GM19043 (cell line): ENCODE data around the gene ADAMTS19.
A peak's percentile ranks its signal among the peaks of the same experiment; 100 is the strongest.
"Not testable (repeated sequence)": the region's sequence is repeated elsewhere in the genome, so short reads cannot be mapped to it uniquely, and the experiment has no call there.

Experiments used
- ATAC-seq: cut with Tn5 transposase; IDR thresholded peaks from one replicate; pipeline ENCODE4 v1.9.1; 2021; ENCODE audit warnings: low read depth; ENCODE audit not compliant: unreplicated experiment

Gene ADAMTS19

DNA sequence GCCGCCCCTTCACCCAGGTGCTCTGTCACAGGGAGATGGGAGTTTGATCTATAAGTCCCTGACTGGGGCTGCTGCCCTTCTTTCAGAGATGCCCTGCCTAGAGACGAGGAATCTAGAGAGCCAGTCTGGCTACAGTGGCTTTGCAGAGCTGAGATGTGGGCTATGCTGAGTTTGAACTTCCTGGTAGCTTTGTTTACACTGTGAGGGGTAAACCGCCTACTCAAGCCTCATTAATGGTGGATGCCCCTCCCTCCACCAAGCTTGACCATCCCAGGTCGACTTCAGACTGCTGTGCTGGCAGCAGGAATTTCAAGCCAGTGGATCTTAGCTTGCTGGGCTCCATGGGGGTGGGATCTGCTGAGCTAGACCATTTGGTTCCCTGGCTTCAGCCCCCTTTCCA lies 124.4 kb downstream of the ADAMTS19 start:
- ATAC-seq, result not testable (repeated sequence)

- no peak for ATAC-seq
Measured at GRCh38 chr5:129591508-129592160, 131.5 kb downstream of the ADAMTS19 start.

GRCh38 chr5:129593525-129593924 lies 133.4 kb downstream of the ADAMTS19 start:
- ATAC-seq, result no peak

- no peak for ATAC-seq
Measured at GRCh38 chr5:129601576-129601975, 141.5 kb downstream of the ADAMTS19 start.

- no peak for ATAC-seq
Measured at GRCh38 chr5:129608350-129608749, 148.3 kb downstream of the ADAMTS19 start.

DNA sequence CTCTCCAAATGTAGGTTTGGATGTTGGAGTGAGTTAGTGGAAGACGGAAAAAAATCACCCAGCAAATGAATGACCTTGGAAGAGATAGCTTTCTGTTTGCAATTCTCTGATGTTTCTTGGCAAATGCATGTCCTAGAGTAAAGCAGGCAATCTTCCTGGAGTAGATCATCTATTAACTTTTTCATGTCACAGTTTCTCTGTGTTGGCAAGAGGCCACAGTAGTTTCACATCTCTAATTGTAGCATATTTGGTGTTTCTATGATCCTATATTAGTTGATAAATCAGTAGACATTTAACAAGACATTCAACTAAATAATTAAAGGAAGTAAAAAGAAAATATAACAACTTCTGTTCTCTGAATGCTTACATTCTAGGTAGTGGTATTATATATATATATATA lies 149.6 kb downstream of the ADAMTS19 start:
- peak; percentile 70 for ATAC-seq

GRCh38 chr5:129616517-129616916 lies 156.4 kb downstream of the ADAMTS19 start:
- ATAC-seq, result no peak

DNA sequence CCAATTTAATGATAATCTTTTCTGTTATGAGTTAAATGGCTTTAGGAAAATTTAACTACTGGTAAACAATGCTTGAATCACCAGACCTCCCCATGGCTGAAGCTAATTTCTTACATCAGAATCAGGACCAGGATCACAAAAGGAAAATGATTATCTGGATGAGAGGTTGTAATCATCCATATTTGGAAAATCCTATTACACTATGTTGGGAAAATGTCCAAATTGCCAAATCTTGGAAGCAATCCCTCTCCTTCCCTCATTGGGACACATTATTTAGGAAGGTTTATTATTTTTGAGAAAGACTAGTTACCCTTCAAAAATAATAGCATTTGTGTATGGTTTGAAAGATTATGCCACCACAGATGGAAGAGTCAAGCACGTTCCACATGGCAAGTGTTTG lies 157.1 kb downstream of the ADAMTS19 start:
- ATAC-seq, result no peak

- no peak for ATAC-seq
Measured at GRCh38 chr5:129619782-129620181, 159.7 kb downstream of the ADAMTS19 start.

- ATAC-seq, result no peak
Measured at GRCh38 chr5:129622531-129622930, 162.4 kb downstream of the ADAMTS19 start.

GRCh38 chr5:129629575-129629974 lies 169.5 kb downstream of the ADAMTS19 start:
- ATAC-seq, result no peak

- no peak for ATAC-seq
Measured at GRCh38 chr5:129630101-129630500, 170.0 kb downstream of the ADAMTS19 start.

- ATAC-seq, result no peak
Measured at GRCh38 chr5:129631961-129632360, 171.9 kb downstream of the ADAMTS19 start.

GRCh38 chr5:129637501-129637900 lies 177.4 kb downstream of the ADAMTS19 start:
- not testable (repeated sequence) for ATAC-seq

- no peak for ATAC-seq
Measured at GRCh38 chr5:129639331-129639730, 179.2 kb downstream of the ADAMTS19 start.

- ATAC-seq, result no peak
Measured at GRCh38 chr5:129652349-129653056, 192.4 kb downstream of the ADAMTS19 start.

- ATAC-seq, result no peak
Measured at GRCh38 chr5:129653057-129653375, 192.9 kb downstream of the ADAMTS19 start.

DNA sequence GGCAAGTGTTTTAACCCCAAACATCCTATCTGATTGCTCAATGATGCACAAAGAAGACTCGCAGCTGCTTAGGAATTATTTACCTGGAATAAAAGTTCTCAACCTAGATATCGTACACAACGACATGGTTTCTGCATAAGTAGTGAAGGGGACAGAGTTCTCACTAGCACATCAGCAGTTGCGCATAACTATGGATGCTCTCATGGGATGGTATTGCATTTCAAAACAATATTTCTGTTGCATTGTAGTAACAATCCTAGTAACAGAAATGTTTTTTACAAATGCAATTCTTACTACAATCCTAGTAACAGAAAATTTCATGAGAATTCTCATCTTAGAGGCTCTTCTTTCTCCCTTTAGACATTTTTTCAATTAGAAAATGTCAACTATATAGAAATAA lies 193.3 kb downstream of the ADAMTS19 start:
- ATAC-seq, result no peak

DNA sequence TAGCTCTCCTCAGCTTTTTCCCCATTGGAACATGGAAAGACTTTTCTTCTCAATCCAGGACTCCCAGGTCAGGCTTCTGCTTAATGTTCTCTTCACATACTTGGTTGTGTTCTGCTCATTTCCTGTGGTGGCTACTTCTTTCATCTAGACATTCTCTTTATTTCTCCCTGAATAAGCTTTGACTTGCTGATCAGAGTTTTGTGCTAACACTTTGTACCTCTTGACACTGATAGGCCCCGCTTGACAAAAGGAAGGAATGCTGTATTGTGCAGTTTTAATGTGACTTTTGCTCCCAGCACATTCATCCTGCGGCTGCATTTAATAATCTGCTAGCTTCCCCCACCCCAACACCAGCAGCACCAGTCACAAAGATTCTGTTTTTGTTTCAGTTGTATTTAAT lies 196.9 kb downstream of the ADAMTS19 start:
- no peak for ATAC-seq

DNA sequence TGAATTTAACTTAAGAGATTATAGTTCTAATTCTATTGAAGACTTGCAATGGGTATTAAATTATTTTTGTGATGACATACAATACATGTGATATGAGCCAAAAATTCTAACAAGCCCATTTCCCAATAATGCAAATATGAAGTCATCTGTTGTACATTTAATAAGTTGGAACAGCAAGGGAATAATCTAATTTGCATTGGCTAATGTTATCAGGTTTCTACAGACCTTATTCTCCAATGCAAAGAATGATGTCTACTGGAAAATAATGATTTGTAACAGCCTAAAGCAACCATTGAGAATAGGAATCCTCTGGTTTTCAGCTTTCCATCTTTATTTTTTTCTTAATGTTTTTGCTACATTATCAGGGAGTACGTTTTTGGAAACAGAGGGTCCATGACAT lies 198.7 kb downstream of the ADAMTS19 start:
- no peak for ATAC-seq

GRCh38 chr5:129661366-129662035 lies 201.4 kb downstream of the ADAMTS19 start:
- ATAC-seq, result no peak
